SK-N-SH (cell line): ENCODE measurements around the gene CRAT.

Source experiments
- CHD2 ChIP-seq: fragments of 150-350 bp; IDR thresholded peaks from 2 replicates; pipeline ENCODE4 v1.6.1; 2018; ENCODE audit warnings: low read length; ENCODE audit not compliant: partially characterized antibody
- GABPA ChIP-seq: IDR thresholded peaks from 2 replicates; pipeline ENCODE4 v1.4.0; 2012; ENCODE audit warnings: low read depth, mild to moderate bottlenecking
- MXI1 ChIP-seq: IDR thresholded peaks from 2 replicates; pipeline ENCODE4 v1.6.1; 2012; ENCODE audit warnings: mild to moderate bottlenecking, low read depth, low read length, improper control_type of control experiment
- RCOR1 ChIP-seq: fragments of 150-350 bp; IDR thresholded peaks from 2 replicates; pipeline ENCODE4 v1.6.1; 2017; ENCODE audit warnings: antibody characterized with exemption, low read length
- RFX5 ChIP-seq: IDR thresholded peaks from 2 replicates; pipeline ENCODE4 v1.6.1; 2012; ENCODE audit warnings: mild to moderate bottlenecking, improper control_type of control experiment, low read length
- TAF1 ChIP-seq: IDR thresholded peaks from 2 replicates; pipeline ENCODE4 v1.6.1; 2012; ENCODE audit warnings: low read depth, mild to moderate bottlenecking, low read length, moderate library complexity, borderline replicate concordance
- TEAD4 ChIP-seq: IDR thresholded peaks from 2 replicates; pipeline ENCODE4 v1.4.0; 2012; ENCODE audit warnings: mild to moderate bottlenecking, borderline replicate concordance; ENCODE audit not compliant: insufficient read depth
- TF ChIP-seq, protein P1 (sequence below): fragments of 200-600 bp; sonication (generic); IDR thresholded peaks from 2 replicates; pipeline ENCODE4 v1.6.1; 2017; ENCODE audit warnings: antibody characterized with exemption, mild to moderate bottlenecking, moderate library complexity
- TF ChIP-seq, protein P2 (sequence below): IDR thresholded peaks from 2 replicates; pipeline ENCODE4; 2012
- TF ChIP-seq, protein P3 (sequence below): IDR thresholded peaks from 2 replicates; pipeline ENCODE4 v1.6.1; 2012; ENCODE audit warnings: mild to moderate bottlenecking, low read depth, low read length, moderate library complexity
- TF ChIP-seq, protein P4 (sequence below): IDR thresholded peaks from 2 replicates; pipeline ENCODE4 v1.4.0; 2012; ENCODE audit warnings: low read depth, borderline replicate concordance

DNA sequence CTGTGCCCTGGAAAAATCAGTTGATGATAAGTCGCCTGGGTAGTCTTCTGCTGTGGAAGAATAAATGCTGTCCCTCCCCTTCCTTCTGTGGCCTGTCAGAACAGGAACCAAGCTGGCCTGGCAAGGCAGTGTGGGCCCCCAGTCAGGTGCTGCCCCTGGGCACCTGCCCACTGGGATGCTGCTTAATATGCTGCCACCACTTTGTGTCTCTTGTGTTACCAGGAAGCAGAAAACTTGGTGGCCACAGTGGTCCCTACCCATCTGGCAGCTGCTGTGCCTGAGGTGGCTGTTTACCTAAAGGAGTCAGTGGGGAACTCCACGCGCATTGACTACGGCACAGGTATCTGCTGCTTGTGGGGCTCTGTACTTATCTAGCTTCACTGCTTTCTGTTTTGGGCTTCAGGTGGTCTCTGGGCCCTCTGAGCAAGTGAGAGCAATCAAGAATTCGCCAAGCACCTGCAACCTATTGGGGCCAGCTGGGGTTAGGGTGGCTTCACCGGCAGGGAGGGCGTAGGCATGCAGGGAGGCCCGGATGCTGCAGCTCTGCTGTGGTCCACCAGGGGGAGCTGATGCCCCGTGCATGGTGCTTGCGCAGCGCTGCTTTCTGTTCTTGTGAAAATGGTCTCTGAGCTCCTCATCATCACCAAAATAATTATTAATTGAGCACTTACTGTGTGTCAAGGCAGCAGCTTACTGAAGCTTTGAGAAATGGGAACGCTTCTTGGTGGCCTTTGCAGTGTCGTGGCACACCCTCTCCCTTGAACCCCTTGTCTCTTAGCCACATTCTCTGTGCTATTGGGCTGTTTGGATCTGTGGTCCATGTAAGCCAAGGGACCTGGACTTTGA, 20.9 kb upstream of the CRAT start:
- TF ChIP-seq, protein P1, sequence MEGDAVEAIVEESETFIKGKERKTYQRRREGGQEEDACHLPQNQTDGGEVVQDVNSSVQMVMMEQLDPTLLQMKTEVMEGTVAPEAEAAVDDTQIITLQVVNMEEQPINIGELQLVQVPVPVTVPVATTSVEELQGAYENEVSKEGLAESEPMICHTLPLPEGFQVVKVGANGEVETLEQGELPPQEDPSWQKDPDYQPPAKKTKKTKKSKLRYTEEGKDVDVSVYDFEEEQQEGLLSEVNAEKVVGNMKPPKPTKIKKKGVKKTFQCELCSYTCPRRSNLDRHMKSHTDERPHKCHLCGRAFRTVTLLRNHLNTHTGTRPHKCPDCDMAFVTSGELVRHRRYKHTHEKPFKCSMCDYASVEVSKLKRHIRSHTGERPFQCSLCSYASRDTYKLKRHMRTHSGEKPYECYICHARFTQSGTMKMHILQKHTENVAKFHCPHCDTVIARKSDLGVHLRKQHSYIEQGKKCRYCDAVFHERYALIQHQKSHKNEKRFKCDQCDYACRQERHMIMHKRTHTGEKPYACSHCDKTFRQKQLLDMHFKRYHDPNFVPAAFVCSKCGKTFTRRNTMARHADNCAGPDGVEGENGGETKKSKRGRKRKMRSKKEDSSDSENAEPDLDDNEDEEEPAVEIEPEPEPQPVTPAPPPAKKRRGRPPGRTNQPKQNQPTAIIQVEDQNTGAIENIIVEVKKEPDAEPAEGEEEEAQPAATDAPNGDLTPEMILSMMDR, result peak; percentile 97
- TF ChIP-seq, protein P2, sequence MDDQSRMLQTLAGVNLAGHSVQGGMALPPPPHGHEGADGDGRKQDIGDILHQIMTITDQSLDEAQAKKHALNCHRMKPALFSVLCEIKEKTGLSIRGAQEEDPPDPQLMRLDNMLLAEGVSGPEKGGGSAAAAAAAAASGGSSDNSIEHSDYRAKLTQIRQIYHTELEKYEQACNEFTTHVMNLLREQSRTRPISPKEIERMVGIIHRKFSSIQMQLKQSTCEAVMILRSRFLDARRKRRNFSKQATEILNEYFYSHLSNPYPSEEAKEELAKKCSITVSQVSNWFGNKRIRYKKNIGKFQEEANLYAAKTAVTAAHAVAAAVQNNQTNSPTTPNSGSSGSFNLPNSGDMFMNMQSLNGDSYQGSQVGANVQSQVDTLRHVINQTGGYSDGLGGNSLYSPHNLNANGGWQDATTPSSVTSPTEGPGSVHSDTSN, result no peak
- TF ChIP-seq, protein P3, sequence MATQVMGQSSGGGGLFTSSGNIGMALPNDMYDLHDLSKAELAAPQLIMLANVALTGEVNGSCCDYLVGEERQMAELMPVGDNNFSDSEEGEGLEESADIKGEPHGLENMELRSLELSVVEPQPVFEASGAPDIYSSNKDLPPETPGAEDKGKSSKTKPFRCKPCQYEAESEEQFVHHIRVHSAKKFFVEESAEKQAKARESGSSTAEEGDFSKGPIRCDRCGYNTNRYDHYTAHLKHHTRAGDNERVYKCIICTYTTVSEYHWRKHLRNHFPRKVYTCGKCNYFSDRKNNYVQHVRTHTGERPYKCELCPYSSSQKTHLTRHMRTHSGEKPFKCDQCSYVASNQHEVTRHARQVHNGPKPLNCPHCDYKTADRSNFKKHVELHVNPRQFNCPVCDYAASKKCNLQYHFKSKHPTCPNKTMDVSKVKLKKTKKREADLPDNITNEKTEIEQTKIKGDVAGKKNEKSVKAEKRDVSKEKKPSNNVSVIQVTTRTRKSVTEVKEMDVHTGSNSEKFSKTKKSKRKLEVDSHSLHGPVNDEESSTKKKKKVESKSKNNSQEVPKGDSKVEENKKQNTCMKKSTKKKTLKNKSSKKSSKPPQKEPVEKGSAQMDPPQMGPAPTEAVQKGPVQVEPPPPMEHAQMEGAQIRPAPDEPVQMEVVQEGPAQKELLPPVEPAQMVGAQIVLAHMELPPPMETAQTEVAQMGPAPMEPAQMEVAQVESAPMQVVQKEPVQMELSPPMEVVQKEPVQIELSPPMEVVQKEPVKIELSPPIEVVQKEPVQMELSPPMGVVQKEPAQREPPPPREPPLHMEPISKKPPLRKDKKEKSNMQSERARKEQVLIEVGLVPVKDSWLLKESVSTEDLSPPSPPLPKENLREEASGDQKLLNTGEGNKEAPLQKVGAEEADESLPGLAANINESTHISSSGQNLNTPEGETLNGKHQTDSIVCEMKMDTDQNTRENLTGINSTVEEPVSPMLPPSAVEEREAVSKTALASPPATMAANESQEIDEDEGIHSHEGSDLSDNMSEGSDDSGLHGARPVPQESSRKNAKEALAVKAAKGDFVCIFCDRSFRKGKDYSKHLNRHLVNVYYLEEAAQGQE, result no peak
- no peak for TF ChIP-seq GABPA
- TF ChIP-seq RFX5, result no peak
- TF ChIP-seq MXI1, result no peak
- TF ChIP-seq, protein P4, sequence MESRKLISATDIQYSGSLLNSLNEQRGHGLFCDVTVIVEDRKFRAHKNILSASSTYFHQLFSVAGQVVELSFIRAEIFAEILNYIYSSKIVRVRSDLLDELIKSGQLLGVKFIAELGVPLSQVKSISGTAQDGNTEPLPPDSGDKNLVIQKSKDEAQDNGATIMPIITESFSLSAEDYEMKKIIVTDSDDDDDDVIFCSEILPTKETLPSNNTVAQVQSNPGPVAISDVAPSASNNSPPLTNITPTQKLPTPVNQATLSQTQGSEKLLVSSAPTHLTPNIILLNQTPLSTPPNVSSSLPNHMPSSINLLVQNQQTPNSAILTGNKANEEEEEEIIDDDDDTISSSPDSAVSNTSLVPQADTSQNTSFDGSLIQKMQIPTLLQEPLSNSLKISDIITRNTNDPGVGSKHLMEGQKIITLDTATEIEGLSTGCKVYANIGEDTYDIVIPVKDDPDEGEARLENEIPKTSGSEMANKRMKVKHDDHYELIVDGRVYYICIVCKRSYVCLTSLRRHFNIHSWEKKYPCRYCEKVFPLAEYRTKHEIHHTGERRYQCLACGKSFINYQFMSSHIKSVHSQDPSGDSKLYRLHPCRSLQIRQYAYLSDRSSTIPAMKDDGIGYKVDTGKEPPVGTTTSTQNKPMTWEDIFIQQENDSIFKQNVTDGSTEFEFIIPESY, result no peak
- TF ChIP-seq TEAD4, result no peak
- no peak for TF ChIP-seq RCOR1
- no peak for TF ChIP-seq CHD2
- no peak for TF ChIP-seq TAF1
